Left lung (tissue), 10 donors: ENCODE results near the gene MAP3K5. TPM values are rescaled to one million over a fixed set of nuclear protein-coding genes. Genes with fewer than 3 reads are reported as not detected.

Experiments
- ATAC-seq: fragments of 200-7000 bp; cut with Tn5 transposase; one replicate; pipeline ENCODE4 v1.9.1; 2020; ENCODE audit warnings: moderate library complexity
- DNase-seq, 4 donors: peaks; one replicate each; pipeline ENCODE4 v3.0.0-alpha.2; 2013 to 2020
- H3K27ac ChIP-seq, 2 donors: fragments of 200-600 bp; sonication (generic) in 1 of 2; one replicate each; pipeline versions ENCODE4 v1.5.0 to v1.8.0; 2020 to 2021
- H3K27me3 ChIP-seq, 2 donors: fragments of 200-600 bp; sonication (generic) in 1 of 2; one replicate each; pipeline versions ENCODE4 v1.5.0 to v1.8.0; 2020 to 2021
- H3K36me3 ChIP-seq, 2 donors: fragments of 200-600 bp; sonication (generic) in 1 of 2; one replicate each; pipeline versions ENCODE4 v1.5.0 to v1.8.0; 2020 to 2021
- H3K4me1 ChIP-seq, 2 donors: fragments of 200-600 bp; one replicate each; pipeline ENCODE4 v1.8.0; 2021
- H3K4me3 ChIP-seq, 2 donors: fragments of 200-600 bp; sonication (generic) in 1 of 2; one replicate each; pipeline versions ENCODE4 v1.5.0 to v1.8.0; 2020 to 2021; ENCODE audit warnings: mild to moderate bottlenecking in 1 of 2
- H3K9me3 ChIP-seq, 2 donors: fragments of 200-600 bp; sonication (generic) in 1 of 2; one replicate each; pipeline versions ENCODE4 v1.5.0 to v1.8.0; 2020 to 2021
- intact Hi-C, 2 donors: fragments of 100-400 bp; cut with DNase I; formaldehyde crosslinking; loops; one replicate each; pipeline versions ENCODE4 v1.11.2 to v1.14.2; 2022
- polyA plus RNA-seq, 6 donors: library from polyadenylated mRNA; unstranded; fragments of 120-200 nt; gene quantifications; one replicate each; pipeline ENCODE4 v1.2.1, GENCODE V29; 2013; ENCODE audit not compliant: insufficient read length in 6 of 6
- total RNA-seq, 2 donors: library from RNA; stranded (reverse); fragmentation: NEBNext Ultra II Directional; extraction: Animal tissue kit (Norgen Biotek cat#: 25700); gene quantifications; one replicate each; pipeline ENCODE4 v1.2.1, GENCODE V29; 2021
- TF ChIP-seq, protein P1 (sequence below), 2 donors: fragments of 200-600 bp; sonication (generic) in 1 of 2; IDR thresholded peaks; one replicate each; pipeline versions ENCODE4 v1.5.0 to v1.8.0; 2021; ENCODE audit warnings: antibody characterized with exemption in 2 of 2
- donor health status: DM: no; HTN: yes; CAD: no.
- donor health status: DM: no; HTN: no; CAD: no.

MAP3K5 gene
- total and polyA plus RNA-seq, 8 donors, result 6.3 to 27.7 (median 7.2) TPM

DNA sequence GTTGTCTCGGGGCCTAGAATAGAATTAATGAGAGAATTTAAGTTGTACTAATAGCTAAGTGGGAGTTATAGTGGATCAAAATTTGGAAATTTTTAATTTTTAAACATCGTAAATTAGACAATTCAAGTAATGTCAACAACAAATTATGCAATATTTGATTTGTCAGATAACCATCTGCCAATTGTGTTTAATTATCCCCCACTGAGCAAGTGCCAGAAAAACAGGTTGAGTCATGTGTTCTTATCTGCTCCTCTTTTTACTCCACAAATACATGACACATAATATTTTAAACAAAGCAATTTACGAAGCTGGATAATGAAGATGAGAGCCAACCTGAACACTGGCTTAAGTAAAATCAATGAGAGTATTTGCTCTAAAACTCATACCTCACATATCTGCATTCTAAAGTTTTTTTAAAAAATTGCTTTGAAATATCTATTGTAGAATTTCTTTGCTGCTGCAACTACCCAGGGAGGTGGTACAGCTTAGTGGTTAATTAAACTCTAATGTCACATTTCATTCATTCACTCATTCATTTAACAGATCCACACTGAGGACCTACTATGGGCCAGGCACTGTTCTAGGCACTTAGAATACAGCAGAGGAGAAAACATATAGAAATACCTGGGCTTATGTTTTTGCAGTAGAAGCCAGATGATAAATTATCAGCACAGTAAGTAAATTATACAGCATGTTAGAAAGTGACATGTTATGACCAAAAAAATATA lies 184.9 kb downstream of the MAP3K5 start:
- Histone ChIP-seq H3K4me3 (no peak overlapping the region), H3K9me3 (no peaks in the 10 kb centered on the region), H3K27ac (no peak overlapping the region), H3K36me3 (peaks cover 0 to 32% of the 10 kb centered on the region in 2 donors), H3K27me3 (no peaks in the 10 kb centered on the region), H3K4me1 (peaks cover 15 to 46% of the 10 kb centered on the region in 2 donors)
- ATAC-seq, result no peak
- DNase-seq, result no peak
- TF ChIP-seq, protein P1, sequence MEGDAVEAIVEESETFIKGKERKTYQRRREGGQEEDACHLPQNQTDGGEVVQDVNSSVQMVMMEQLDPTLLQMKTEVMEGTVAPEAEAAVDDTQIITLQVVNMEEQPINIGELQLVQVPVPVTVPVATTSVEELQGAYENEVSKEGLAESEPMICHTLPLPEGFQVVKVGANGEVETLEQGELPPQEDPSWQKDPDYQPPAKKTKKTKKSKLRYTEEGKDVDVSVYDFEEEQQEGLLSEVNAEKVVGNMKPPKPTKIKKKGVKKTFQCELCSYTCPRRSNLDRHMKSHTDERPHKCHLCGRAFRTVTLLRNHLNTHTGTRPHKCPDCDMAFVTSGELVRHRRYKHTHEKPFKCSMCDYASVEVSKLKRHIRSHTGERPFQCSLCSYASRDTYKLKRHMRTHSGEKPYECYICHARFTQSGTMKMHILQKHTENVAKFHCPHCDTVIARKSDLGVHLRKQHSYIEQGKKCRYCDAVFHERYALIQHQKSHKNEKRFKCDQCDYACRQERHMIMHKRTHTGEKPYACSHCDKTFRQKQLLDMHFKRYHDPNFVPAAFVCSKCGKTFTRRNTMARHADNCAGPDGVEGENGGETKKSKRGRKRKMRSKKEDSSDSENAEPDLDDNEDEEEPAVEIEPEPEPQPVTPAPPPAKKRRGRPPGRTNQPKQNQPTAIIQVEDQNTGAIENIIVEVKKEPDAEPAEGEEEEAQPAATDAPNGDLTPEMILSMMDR (IDR thresholded peaks at IDR 0.05), result no peak
- intact Hi-C loops, result loop anchor here in 1 of 2 donors (10.0 kb wide), 1 partner anchor 187 kb away; the partner anchor contains the start of gene MAP3K5

DNA sequence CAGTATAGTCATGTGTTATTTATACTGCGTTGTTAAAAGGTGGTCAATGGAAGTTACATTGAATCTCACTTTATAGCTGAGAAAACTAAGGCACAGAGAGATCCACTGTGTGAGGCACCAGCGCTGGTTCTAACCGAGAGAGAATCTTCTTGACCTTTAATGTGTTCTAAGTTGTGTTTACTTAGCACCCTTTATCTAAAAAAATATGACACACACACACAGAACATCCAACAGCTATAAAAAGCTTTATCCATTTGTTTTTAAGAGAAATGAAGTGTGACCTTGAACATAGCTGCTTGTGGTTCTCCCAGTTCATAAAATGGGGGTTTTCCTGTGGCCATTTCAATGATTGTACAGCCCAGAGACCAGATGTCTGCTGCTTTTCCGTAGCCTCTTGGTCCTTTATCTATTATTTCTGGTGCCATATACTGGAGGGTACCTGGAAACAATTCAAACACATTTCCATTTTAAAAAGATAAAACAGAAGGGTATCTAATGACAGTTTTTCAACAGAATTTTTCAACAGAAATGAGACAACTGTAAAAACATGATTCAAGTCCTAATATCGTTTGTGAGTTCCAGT lies 187.3 kb downstream of the MAP3K5 start:
- no peak for ATAC-seq
- H3K36me3 ChIP-seq, result peaks cover 0 to 37% of the 10 kb centered on the region in 2 donors
- H3K4me3 ChIP-seq, result no peak overlapping the region
- no peak overlapping the region for H3K27ac ChIP-seq
- TF ChIP-seq, protein P1 (IDR thresholded peaks at IDR 0.05), result no peak
- no peak for DNase-seq
- no peaks in the 10 kb centered on the region for H3K27me3 ChIP-seq
- intact Hi-C loops, result loop anchor here in 1 of 2 donors (10.0 kb wide), 1 partner anchor 190 kb away; the partner anchor contains the start of gene MAP3K5
- H3K9me3 ChIP-seq, result no peaks in the 10 kb centered on the region
- peaks cover 10 to 32% of the 10 kb centered on the region in 2 donors for H3K4me1 ChIP-seq

DNA sequence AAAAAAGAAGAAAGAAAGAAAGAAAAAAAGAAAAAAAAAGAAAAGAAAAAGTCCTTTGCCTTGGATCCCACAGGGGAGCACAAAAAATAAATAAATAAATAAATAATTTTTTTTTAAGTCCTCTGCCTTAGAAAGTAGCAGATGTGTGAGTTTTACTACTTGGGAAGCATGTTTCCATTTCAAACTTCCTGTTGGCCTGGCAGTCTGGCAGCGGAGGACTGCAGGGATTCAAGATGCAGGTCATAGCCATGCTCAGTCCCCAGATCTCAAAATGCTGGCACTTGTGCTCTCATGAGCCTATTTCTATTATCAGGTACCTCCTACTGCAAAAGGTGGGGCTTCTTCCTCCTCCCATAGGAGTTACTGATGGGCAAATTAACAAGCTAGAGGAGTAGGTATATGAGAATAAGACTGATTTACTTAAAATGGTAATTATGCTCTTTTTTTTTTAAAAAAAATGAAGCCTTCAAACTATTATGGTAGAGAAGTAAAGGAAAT lies 187.9 kb downstream of the MAP3K5 start:
- H3K4me1 ChIP-seq, result peaks cover 7 to 26% of the 10 kb centered on the region in 2 donors
- ATAC-seq (no peak), DNase-seq (no peak)
- no peaks in the 10 kb centered on the region for H3K27me3 ChIP-seq
- H3K4me3 ChIP-seq, result no peak overlapping the region
- H3K27ac ChIP-seq, result no peak overlapping the region
- intact Hi-C loops, result loop anchor here in 1 of 2 donors (10.0 kb wide), 1 partner anchor 190 kb away; the partner anchor contains the start of gene MAP3K5
- H3K36me3 ChIP-seq, result peaks cover 0 to 41% of the 10 kb centered on the region in 2 donors
- TF ChIP-seq, protein P1 (IDR thresholded peaks at IDR 0.05), result no peak
- H3K9me3 ChIP-seq, result no peaks in the 10 kb centered on the region

DNA sequence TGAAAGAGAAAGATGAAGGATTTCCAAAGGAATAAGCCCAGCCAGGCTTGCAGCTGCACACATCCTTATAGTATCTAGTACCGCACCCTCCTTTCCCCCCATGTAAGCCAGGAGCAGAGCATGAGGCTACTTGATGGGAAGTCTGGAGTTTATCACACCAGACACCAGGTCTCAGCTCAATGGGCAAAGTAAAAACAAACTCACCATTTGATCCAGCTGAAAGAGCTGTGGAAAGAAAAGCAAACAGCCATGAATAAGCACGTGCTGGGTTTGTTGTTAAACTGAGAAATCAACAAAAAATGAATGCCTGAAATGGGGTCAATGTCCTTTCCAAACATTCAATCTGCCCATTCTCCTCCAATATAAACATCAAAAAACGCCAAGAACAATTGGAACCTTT lies 191.5 kb downstream of the MAP3K5 start:
- H3K4me3 ChIP-seq, result no peak overlapping the region
- H3K9me3 ChIP-seq, result no peaks in the 10 kb centered on the region
- H3K27ac ChIP-seq, result no peak overlapping the region
- intact Hi-C loops, result loop anchor here in 1 of 2 donors (10.0 kb wide), 1 partner anchor 194 kb away; the partner anchor contains the start of gene MAP3K5
- TF ChIP-seq, protein P1 (IDR thresholded peaks at IDR 0.05), result no peak
- peaks cover 0 to 55% of the 10 kb centered on the region in 2 donors for H3K36me3 ChIP-seq
- DNase-seq, result no peak
- no peaks in the 10 kb centered on the region for H3K27me3 ChIP-seq
- ATAC-seq, result no peak
- peaks cover 0 to 4% of the 10 kb centered on the region in 2 donors for H3K4me1 ChIP-seq
